Measurements from ENCODE around the gene NDUFAF2. TPM values are rescaled to one million over a fixed set of nuclear protein-coding genes. Genes with fewer than 3 reads are reported as not detected.

Gene NDUFAF2
- total and polyA plus RNA-seq, 2 of the 13 experiments (the other 11 are each of a cell fraction or from before 2014, with no cell fraction given), result 34.0 to 78.4 TPM

- FAIRE-seq (no peak), DNase-seq (ENCODE audit: low spot score) (no peak), ATAC-seq (no peak)
- ChIA-PET CTCF (ENCODE audit: low intra/inter-chr PET ratio, low total read pairs) (no interaction called here), POLR2A (no interaction called here)
- H3K9ac ChIP-seq (ENCODE audit: insufficient read depth, low read depth, low read length), result 0 out of 2 replicates have a peak overlapping the region, but pooled peaks have one; percentile 94
- H3K36me3 ChIP-seq (replicated peaks in 1 of 2; ENCODE audit: control insufficient read depth in 1 of 2, insufficient read depth in 2 of 2, low read length in 2 of 2), result peaks cover 3 to 18% of the 10 kb centered on the region in 2 experiments; a peak in 4 of 5 replicates
- H3K4me2 ChIP-seq (ENCODE audit: low read depth, low read length), result peak overlapping the region; percentile 75
- H3K27me3 ChIP-seq (ENCODE audit: control insufficient read depth in 1 of 2, insufficient read depth in 2 of 2, low read length in 2 of 2), result no peaks in the 10 kb centered on the region; a peak in 1 of 5 replicates
- H3K4me3 ChIP-seq (replicated peaks in 1 of 3; ENCODE audit: insufficient read depth in 1 of 3, low read depth in 2 of 3, low read length in 3 of 3), result peak overlapping the region in 2 of 3 experiments; percentile 89 to 90; a peak in 3 of 6 replicates
- no peak overlapping the region for H2AFZ ChIP-seq (ENCODE audit: low read length)
- in situ Hi-C loops (cut with HindIII; ENCODE audit: extremely low pct_ligation_motif_present, low pct_unique_long_range_greater_than_20kb) (no loop called here), intact Hi-C loops (cut with micrococcal nuclease; ENCODE audit: unreplicated experiment) (loop anchor here (10.0 kb wide), 2 partner anchors 206 to 494 kb away; no protein-coding TSS in a partner anchor)
- no peaks in the 10 kb centered on the region for H4K20me1 ChIP-seq (ENCODE audit: insufficient read depth, low read length)
- BruUV-seq (replicated peaks), result no TSS peak
- peaks cover 42% of the 10 kb centered on the region for H3K79me2 ChIP-seq (ENCODE audit: insufficient read depth, low read length)
- H3K27ac ChIP-seq (ENCODE audit: extremely low read length, insufficient read depth, low read length), result no peak overlapping the region
- H3K4me1 ChIP-seq (ENCODE audit: insufficient read depth, low read length), result peaks cover 37% of the 10 kb centered on the region
- 91% methylated on average over 3 of the region's 3 CpGs for WGBS (ENCODE audit: low lambda C conversion rate)
- TF ChIP-seq MAFF (IDR thresholded peaks at IDR 0.05; ENCODE audit: low read depth, low read length) (peak; percentile 17; the same call in 1 of the 2 replicates), MAFK (conservative IDR thresholded peaks at IDR 0.05 in 1 of 2, IDR thresholded peaks at IDR 0.05 in 1 of 2; ENCODE audit: low read length in 2 of 2) (peak in 1 of 2 experiments; percentile 29; a peak in 2 of 4 replicates), ZNF878 (CRISPR knock-in tag; IDR thresholded peaks at IDR 0.05) (no peak)
- no peaks in the 10 kb centered on the region for H3K9me3 ChIP-seq (ENCODE audit: low read length)
These were observed 215.5 kb downstream of the NDUFAF2 start for GRCh38 chr5:61160497-61160896.

GRCh38 chr5:61162010-61162831 is 217.2 kb downstream of the NDUFAF2 start, which contains the start of gene SMIM15:
TSS of gene SMIM15 (minus strand) at chr5:61162468. CDS start at chr5:61160171, 2,297 bp downstream.
- H3K79me2 ChIP-seq (ENCODE audit: insufficient read depth, low read length), result peaks cover 42% of the 10 kb centered on the region
- CTCF ChIA-PET (ENCODE audit: low intra/inter-chr PET ratio, low total read pairs), result no interaction called here
- TF ChIP-seq ZNF577 (CRISPR knock-in tag; IDR thresholded peaks at IDR 0.05; ENCODE audit: borderline replicate concordance, low read depth), result no peak; the same call in 1 of the 2 replicates
- peak; percentile 85 for TF ChIP-seq ZNF563 (CRISPR knock-in tag; IDR thresholded peaks at IDR 0.05)
- peak; percentile 20; the same call in 1 of the 2 replicates for TF ChIP-seq ZNF232 (CRISPR knock-in tag; IDR thresholded peaks at IDR 0.05; ENCODE audit: borderline replicate concordance)
- no peak; the same call in 1 of the 2 replicates for TF ChIP-seq ZBTB25 (CRISPR knock-in tag; IDR thresholded peaks at IDR 0.05)
- no peak for TF ChIP-seq ZNF652 (CRISPR knock-in tag; IDR thresholded peaks at IDR 0.05; ENCODE audit: borderline replicate concordance, low read depth)
- peak; percentile 70 for TF ChIP-seq MYC (CRISPR knock-in tag; IDR thresholded peaks at IDR 0.05; ENCODE audit: borderline replicate concordance)
- TF ChIP-seq HMGXB4 (CRISPR knock-in tag; IDR thresholded peaks at IDR 0.05; ENCODE audit: borderline replicate concordance in 1 of 2, low read depth in 1 of 2), result peak; percentile 62 to 87
- TF ChIP-seq SP4 (CRISPR knock-in tag; IDR thresholded peaks at IDR 0.05), result peak; percentile 58
- TF ChIP-seq CBX2 (IDR thresholded peaks at IDR 0.05; ENCODE audit: low read depth, low read length), result no peak
- TF ChIP-seq CBX2 (CRISPR knock-in tag; IDR thresholded peaks at IDR 0.05; ENCODE audit: low read depth), result no peak
- TF ChIP-seq GPN1 (CRISPR knock-in tag; IDR thresholded peaks at IDR 0.05; ENCODE audit: borderline replicate concordance), result no peak

More at GRCh38 chr5:61162010-61162831, 217.2 kb downstream of the NDUFAF2 start, which contains the start of gene SMIM15:
- H3K4me3 ChIP-seq (replicated peaks in 1 of 3; ENCODE audit: insufficient read depth in 1 of 3, low read depth in 2 of 3, low read length in 3 of 3), result peak within 1 kb of the TSS; percentile 89 to 93 (median 90)
- H3K27ac ChIP-seq (ENCODE audit: extremely low read length, insufficient read depth, low read length), result peak within 1 kb of the TSS; percentile 95
- peak within 1 kb of the TSS; percentile 75 for H3K4me2 ChIP-seq (ENCODE audit: low read depth, low read length)
- H3K9ac ChIP-seq (ENCODE audit: insufficient read depth, low read depth, low read length), result peak within 1 kb of the TSS; percentile 94
- POLR2A ChIA-PET, result interaction anchor here (0.6 to 0.9 kb wide), 3 partner anchors 19 to 140 kb away, joined by 3 read pairs; no protein-coding TSS in a partner anchor
- in situ Hi-C loops (cut with HindIII; ENCODE audit: extremely low pct_ligation_motif_present, low pct_unique_long_range_greater_than_20kb) (no loop called here), intact Hi-C loops (cut with micrococcal nuclease; ENCODE audit: unreplicated experiment) (loop anchor here (1.0 to 10.0 kb wide), 4 partner anchors 139 to 493 kb away; no protein-coding TSS in a partner anchor)
- H3K9me3 ChIP-seq (ENCODE audit: low read length), result no peaks in the 10 kb centered on the region
- no peak for FAIRE-seq
- peaks cover 2 to 18% of the 10 kb centered on the region in 2 experiments; a peak in 3 of 5 replicates for H3K36me3 ChIP-seq (replicated peaks in 1 of 2; ENCODE audit: control insufficient read depth in 1 of 2, insufficient read depth in 2 of 2, low read length in 2 of 2)
- H3K4me1 ChIP-seq (ENCODE audit: insufficient read depth, low read length), result peaks cover 37% of the 10 kb centered on the region
- H4K20me1 ChIP-seq (ENCODE audit: insufficient read depth, low read length), result no peaks in the 10 kb centered on the region
- no peaks in the 10 kb centered on the region; a peak in 1 of 5 replicates for H3K27me3 ChIP-seq (ENCODE audit: control insufficient read depth in 1 of 2, insufficient read depth in 2 of 2, low read length in 2 of 2)
- BruUV-seq (replicated peaks), result TSS peak; percentile 53
- peak within 1 kb of the TSS; percentile 83 for H2AFZ ChIP-seq (ENCODE audit: low read length)
- WGBS (ENCODE audit: low lambda C conversion rate), result 1% methylated on average over 35 of the region's 73 CpGs
- ATAC-seq, result peak; percentile 97
- DNase-seq (ENCODE audit: low spot score), result peak; percentile 90
